IMR-90 (cell line): ENCODE data around the gene MRPS31. TPM values are rescaled to one million over a fixed set of nuclear protein-coding genes. Genes with fewer than 3 reads are reported as not detected.

ENCODE experiments used
- ATAC-seq: fragments of 200-7000 bp; cut with Tn5 transposase; 2 replicates; pipeline ENCODE4 v1.9.1; 2020; ENCODE audit warnings: low read depth, mild to moderate bottlenecking, moderate library complexity
- BruUV-seq: library from RNA; stranded (reverse); fragments of 400-500 nt; replicated peaks from 2 replicates; lab custom pipeline; 2021; lab: Mats Ljungman, UMichigan
- CTCF ChIA-PET: fragments of 300-600 bp; formaldehyde crosslinking; extraction: SDS; loops from one replicate; lab custom pipeline; 2021; ENCODE audit warnings: antibody characterized with exemption; lab: Yijun Ruan, JAX
- POLR2A ChIA-PET: fragments of 300-600 bp; sonication (Branson Sonifier 250); formaldehyde crosslinking; loops from one replicate; lab custom pipeline; 2022; ENCODE audit warnings: antibody characterized with exemption; ENCODE audit not compliant: unreplicated experiment; lab: Charles Lee
- DNase-seq: peaks from one replicate; pipeline ENCODE4 v3.0.0; 2013
- H2AFZ ChIP-seq: replicated peaks from 2 replicates; pipeline ENCODE3; 2013; ENCODE audit warnings: low read length, mild to moderate bottlenecking; ENCODE audit not compliant: poor library complexity
- H2AK5ac ChIP-seq: 2 replicates; pipeline ENCODE4 v1.6.1; 2013; ENCODE audit warnings: low read depth, low read length, inconsistent platforms
- H2AK9ac ChIP-seq: replicated peaks from 2 replicates; pipeline ENCODE3; 2013; ENCODE audit warnings: mild to moderate bottlenecking, low read depth, low read length, moderate library complexity; ENCODE audit not compliant: poor library complexity
- H2BK120ac ChIP-seq: 2 replicates; pipeline ENCODE4 v1.6.1; 2013; ENCODE audit warnings: low read depth, low read length, inconsistent platforms
- H2BK15ac ChIP-seq: 3 replicates; pipeline ENCODE4 v1.6.1; 2013; ENCODE audit warnings: low read depth, low read length, inconsistent platforms
- H2BK20ac ChIP-seq: 2 replicates; pipeline ENCODE4 v1.6.1; 2013; ENCODE audit warnings: low read depth, mild to moderate bottlenecking, inconsistent platforms, low read length, moderate library complexity
- H2BK5ac ChIP-seq: 2 replicates; pipeline ENCODE4 v1.6.1; 2013; ENCODE audit warnings: mild to moderate bottlenecking, low read depth, low read length, inconsistent platforms; ENCODE audit not compliant: poor library complexity, severe bottlenecking
- H3K14ac ChIP-seq: replicated peaks from 2 replicates; pipeline ENCODE4 v1.6.1; 2013; ENCODE audit warnings: low read depth, low read length, inconsistent platforms
- H3K18ac ChIP-seq: 2 replicates; pipeline ENCODE4 v1.6.1; 2013; ENCODE audit warnings: low read depth, low read length, control low read depth
- H3K23ac ChIP-seq: 2 replicates; pipeline ENCODE4 v1.6.1; 2013; ENCODE audit warnings: low read depth, low read length, inconsistent platforms
- H3K27ac ChIP-seq: 2 replicates; pipeline ENCODE4 v1.5.1; 2013; ENCODE audit warnings: mild to moderate bottlenecking, control low read depth, low read length; ENCODE audit not compliant: insufficient read depth
- H3K27me3 ChIP-seq: 2 replicates; pipeline ENCODE4 v1.6.1; 2013; ENCODE audit warnings: low read length; ENCODE audit not compliant: control insufficient read depth, insufficient read depth
- H3K36me3 ChIP-seq: 2 replicates; pipeline ENCODE4 v1.6.1; 2013; ENCODE audit warnings: low read length, mixed read lengths; ENCODE audit not compliant: control insufficient read depth, insufficient read depth
- H3K4ac ChIP-seq: 2 replicates; pipeline ENCODE4 v1.6.1; 2013; ENCODE audit warnings: low read depth, low read length, inconsistent platforms
- H3K4me1 ChIP-seq: 2 replicates; pipeline ENCODE4 v1.6.1; 2013; ENCODE audit warnings: low read length, mixed read lengths; ENCODE audit not compliant: control insufficient read depth, insufficient read depth
- H3K4me2 ChIP-seq: 2 replicates; pipeline ENCODE4 v1.6.1; 2013; ENCODE audit warnings: low read depth, mild to moderate bottlenecking, control low read depth, low read length, moderate library complexity
- H3K4me3 ChIP-seq: 2 replicates; pipeline ENCODE4 v1.5.1; 2013; ENCODE audit warnings: low read depth, mild to moderate bottlenecking, control low read depth, low read length, moderate library complexity; ENCODE audit not compliant: insufficient read depth
- H3K56ac ChIP-seq: 2 replicates; pipeline ENCODE4 v1.6.1; 2013; ENCODE audit warnings: low read length, inconsistent platforms; ENCODE audit not compliant: insufficient read depth; ENCODE audit errors: extremely low read depth
- H3K79me1 ChIP-seq, 2 experiments: 2 replicates each; pipeline ENCODE4 v1.6.1; 2013; ENCODE audit warnings: low read length in 2 of 2, inconsistent platforms in 1 of 2, low read depth in 1 of 2
- H3K9ac ChIP-seq: 2 replicates; pipeline ENCODE4 v1.6.1; 2013; ENCODE audit warnings: low read depth, low read length, control low read depth
- H3K9me1 ChIP-seq: 2 replicates; pipeline ENCODE4 v1.6.1; 2013; ENCODE audit warnings: low read length, inconsistent platforms; ENCODE audit not compliant: insufficient read depth
- H3K9me3 ChIP-seq: 2 replicates; pipeline ENCODE4 v1.6.1; 2013; ENCODE audit warnings: low read length; ENCODE audit not compliant: control insufficient read depth, insufficient read depth
- H4K20me1 ChIP-seq: 2 replicates; pipeline ENCODE4 v1.6.1; 2013; ENCODE audit warnings: low read length, inconsistent platforms; ENCODE audit not compliant: insufficient read depth
- H4K5ac ChIP-seq: 2 replicates; pipeline ENCODE4 v1.6.1; 2013; ENCODE audit warnings: mild to moderate bottlenecking, low read depth, low read length, control low read depth
- H4K8ac ChIP-seq, 2 experiments: 2 replicates each; pipeline ENCODE4 v1.6.1; 2013; ENCODE audit warnings: low read depth in 2 of 2, low read length in 2 of 2, control low read depth in 1 of 2, inconsistent platforms in 1 of 2
- H4K91ac ChIP-seq: 2 replicates; pipeline ENCODE4 v1.6.1; 2013; ENCODE audit warnings: low read depth, low read length, inconsistent platforms; ENCODE audit not compliant: insufficient read depth
- BHLHE40 ChIP-seq: fragments of 150-350 bp; IDR thresholded peaks from 2 replicates; pipeline ENCODE4 v1.6.1; 2016; ENCODE audit warnings: mild to moderate bottlenecking, low read depth, low read length
- CEBPB ChIP-seq: IDR thresholded peaks from 2 replicates; pipeline ENCODE4 v1.6.1; 2012; ENCODE audit warnings: low read depth, low read length, improper control_type of control experiment
- CHD1 ChIP-seq: IDR thresholded peaks from 2 replicates; pipeline ENCODE4 v1.6.1; 2012; ENCODE audit warnings: low read depth, low read length, improper control_type of control experiment
- CTCF ChIP-seq: conservative IDR thresholded peaks from 2 replicates; pipeline ENCODE4 v1.5.1; 2012; ENCODE audit warnings: mild to moderate bottlenecking, low read depth, low read length, improper control_type of control experiment
- ELK1 ChIP-seq: fragments of 150-350 bp; IDR thresholded peaks from 2 replicates; pipeline ENCODE4 v1.6.1; 2016; ENCODE audit warnings: low read depth, mild to moderate bottlenecking, low read length, moderate library complexity, borderline replicate concordance
- FOS ChIP-seq: fragments of 150-350 bp; IDR thresholded peaks from 2 replicates; pipeline ENCODE4 v1.6.1; 2016; ENCODE audit warnings: low read depth, low read length
- MAFK ChIP-seq: IDR thresholded peaks from 2 replicates; pipeline ENCODE4 v1.6.1; 2012; ENCODE audit warnings: low read depth, low read length, improper control_type of control experiment
- MAZ ChIP-seq: IDR thresholded peaks from 2 replicates; pipeline ENCODE4 v1.6.1; 2012; ENCODE audit warnings: low read depth, mild to moderate bottlenecking, low read length, improper control_type of control experiment, moderate library complexity, borderline replicate concordance
- MXI1 ChIP-seq: IDR thresholded peaks from 2 replicates; pipeline ENCODE4 v1.6.1; 2012; ENCODE audit warnings: low read depth, mild to moderate bottlenecking, low read length, moderate library complexity, borderline replicate concordance
- NFE2L2 ChIP-seq: fragments of 150-350 bp; IDR thresholded peaks from 2 replicates; pipeline ENCODE4 v1.6.1; 2016; ENCODE audit warnings: low read depth, mild to moderate bottlenecking, low read length
- POLR2A ChIP-seq: IDR thresholded peaks from 2 replicates; pipeline ENCODE4 v1.6.1; 2012; ENCODE audit warnings: mild to moderate bottlenecking, low read depth, low read length
- RAD21 ChIP-seq: IDR thresholded peaks from 2 replicates; pipeline ENCODE4 v1.6.1; 2012; ENCODE audit warnings: low read length, improper control_type of control experiment
- RCOR1 ChIP-seq: IDR thresholded peaks from 2 replicates; pipeline ENCODE4 v1.6.1; 2012; ENCODE audit warnings: mild to moderate bottlenecking, low read length, improper control_type of control experiment; ENCODE audit not compliant: insufficient replicate concordance
- RFX5 ChIP-seq: IDR thresholded peaks from 2 replicates; pipeline ENCODE4 v1.8.0; 2012; ENCODE audit warnings: low read depth, mild to moderate bottlenecking, low read length, moderate library complexity
- SMC3 ChIP-seq: fragments of 150-350 bp; IDR thresholded peaks from 2 replicates; pipeline ENCODE4 v1.6.1; 2016; ENCODE audit warnings: low read depth, mild to moderate bottlenecking, antibody characterized with exemption, low read length, moderate library complexity
- USF2 ChIP-seq: fragments of 150-350 bp; IDR thresholded peaks from 2 replicates; pipeline ENCODE4 v1.6.1; 2017; ENCODE audit warnings: mild to moderate bottlenecking, antibody characterized with exemption, low read length, low read depth
- WGBS, 2 experiments: methylation state at CpG; one replicate each; pipeline versions ENCODE4 v1.1.5 to v1.1.7; 2013; ENCODE audit warnings: missing lambda C conversion rate in 2 of 2; ENCODE audit not compliant: insufficient read length in 1 of 2; ENCODE audit errors: extremely low coverage in 2 of 2; 5-methylcytosine and 5-hydroxymethylcytosine counted together
- dilution Hi-C: fragments of 300-500 bp; cut with HindIII; formaldehyde crosslinking; loops from one replicate; pipeline ENCODE4 v1.14.3; 2018; ENCODE audit warnings: low sequenced_read_pairs; ENCODE audit not compliant: unreplicated experiment
- in situ Hi-C: fragments of 300-500 bp; cut with MboI; formaldehyde crosslinking; loops from 3 replicates; pipeline ENCODE4 v1.14.3; 2019; ENCODE audit warnings: low sequenced_read_pairs, inconsistent platforms, mixed read lengths
- intact Hi-C: fragments of 100-400 bp; cut with micrococcal nuclease; formaldehyde crosslinking; loops from 2 replicates; pipeline ENCODE4 v1.10.0; 2022
- polyA plus RNA-seq, 3 experiments: library from polyadenylated mRNA; depleted of rRNA; stranded (reverse); fragments of >200 nt; gene quantifications; 2 replicates each; pipeline ENCODE4 v1.2.3, GENCODE V29; 2012; ENCODE audit warnings: low replicate concordance in 1 of 3
- total RNA-seq: library from RNA; depleted of rRNA; stranded (reverse); fragments of >200 nt; gene quantifications from 2 replicates; pipeline ENCODE4 v1.2.3, GENCODE V29; 2012

Gene MRPS31
- total and polyA plus RNA-seq, 2 of the 4 experiments (the other 2 are of a cell fraction), result 9.3 to 14.8 TPM

- no peak for ATAC-seq
Observed at GRCh38 chr13:40772765-40773473, 1.9 kb upstream of the MRPS31 start.

More at GRCh38 chr13:40772765-40773473, 1.9 kb upstream of the MRPS31 start:
- no peak for DNase-seq
- WGBS, 2 experiments, result 93% methylated on average over 2 of the region's 6 CpGs; no CpG with 5 or more reads in 1 of the 2 experiments
- peaks cover 4% of the 10 kb centered on the region; the same call in 1 of the 2 replicates for H3K4me1 ChIP-seq
- H3K4me2 ChIP-seq, result no peak overlapping the region
- H3K79me1 ChIP-seq, result peaks cover 9 to 18% of the 10 kb centered on the region in 2 experiments
- no TSS peak for BruUV-seq
- TF ChIP-seq USF2, result no peak
- no peak for TF ChIP-seq MAZ
- no peak for TF ChIP-seq NFE2L2
- no peak for TF ChIP-seq RFX5
- no peak for TF ChIP-seq ELK1
- no peak for TF ChIP-seq CTCF
- no peak for TF ChIP-seq BHLHE40
- TF ChIP-seq RCOR1, result no peak
- TF ChIP-seq CEBPB, result no peak
- no peak for TF ChIP-seq SMC3
- no peak for TF ChIP-seq MAFK
- no peak for TF ChIP-seq POLR2A
- TF ChIP-seq CHD1, result no peak
- TF ChIP-seq MXI1, result no peak
- no peak for TF ChIP-seq RAD21
- no peak for TF ChIP-seq FOS
- no peak overlapping the region for H2BK5ac ChIP-seq
- no peak overlapping the region for H3K14ac ChIP-seq
- H2BK15ac ChIP-seq, result no peak overlapping the region
- H3K23ac ChIP-seq, result no peak overlapping the region
- intact Hi-C loops, result loop anchor here (10.0 kb wide), 2 partner anchors 282 to 1088 kb away; no protein-coding TSS in a partner anchor
- no peaks in the 10 kb centered on the region for H4K20me1 ChIP-seq
- no peak overlapping the region for H3K4ac ChIP-seq
- no peak overlapping the region for H2AFZ ChIP-seq
- no peak overlapping the region for H3K9ac ChIP-seq
- H3K27me3 ChIP-seq, result no peaks in the 10 kb centered on the region
- H4K5ac ChIP-seq, result no peak overlapping the region
- CTCF ChIA-PET, result no interaction called here
- no peaks in the 10 kb centered on the region for H3K9me3 ChIP-seq
- H3K36me3 ChIP-seq, result no peaks in the 10 kb centered on the region
- in situ Hi-C loops, result no loop called here
- dilution Hi-C loops, result no loop called here
- peaks cover 11% of the 10 kb centered on the region for H3K9me1 ChIP-seq
- H3K56ac ChIP-seq, result no peak overlapping the region
- H3K27ac ChIP-seq, result no peak overlapping the region
- H4K8ac ChIP-seq, result no peak overlapping the region
- no peak overlapping the region for H2BK20ac ChIP-seq
- H3K4me3 ChIP-seq, result no peak overlapping the region
- H2AK5ac ChIP-seq, result no peak overlapping the region
- H4K91ac ChIP-seq, result no peak overlapping the region
- H3K18ac ChIP-seq, result no peak overlapping the region
- no peak overlapping the region for H2AK9ac ChIP-seq
- POLR2A ChIA-PET, result no interaction called here
- H2BK120ac ChIP-seq, result no peak overlapping the region
